ENCODE measurements around the gene ATP6V0E2. TPM values are rescaled to one million over a fixed set of nuclear protein-coding genes. Genes with fewer than 3 reads are reported as not detected.
A peak's percentile ranks its signal among the peaks of the same experiment; 100 is the strongest.

ATP6V0E2 gene
- total and polyA plus RNA-seq, 3 donors from 2014 or later: 14.0 to 37.1 (median 30.3) TPM

DNA sequence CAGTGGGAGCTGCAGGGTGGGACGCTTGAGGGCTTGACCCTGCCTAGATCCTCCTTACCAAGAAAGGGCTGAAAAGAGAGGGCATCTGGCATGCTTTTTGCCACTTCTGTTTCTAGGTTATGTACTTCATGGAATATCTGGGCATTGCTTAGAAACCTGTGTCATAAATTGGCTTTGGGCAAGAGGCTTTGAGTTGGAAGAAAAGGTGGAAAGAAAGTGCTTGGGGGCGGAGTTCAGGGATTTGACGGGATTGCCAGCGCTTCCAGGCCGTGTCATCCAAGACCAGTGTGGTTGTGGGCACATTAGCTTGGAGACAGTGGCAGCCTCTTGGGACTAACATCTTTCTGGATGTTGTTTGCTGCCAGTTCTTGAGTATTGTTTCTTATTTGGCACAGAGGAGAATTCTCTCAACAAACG is 34.8 kb upstream of the ATP6V0E2 start:
- Histone ChIP-seq H3K4me1 (no peaks in the 10 kb centered on the region), H3K9me3 (no peaks in the 10 kb centered on the region), H3K27me3 (no peaks in the 10 kb centered on the region), H3K4me3 (peak overlapping the region; percentile 87 to 97), H3K36me3 (ENCODE audit: low read depth, missing control alignments) (no peaks in the 10 kb centered on the region), H3K27ac (peak overlapping the region; percentile 77 to 93)
- peak; percentile 34 for DNase-seq
- intact Hi-C loops (cut with DNase I; ENCODE audit: low total_unique reads): no loop called here
- WGBS, 2 donors: 7 to 13% methylated on average over 6 of the region's 6 CpGs
- no peak for TF ChIP-seq POLR2A (IDR thresholded peaks at IDR 0.05)
- TF ChIP-seq, protein P1, sequence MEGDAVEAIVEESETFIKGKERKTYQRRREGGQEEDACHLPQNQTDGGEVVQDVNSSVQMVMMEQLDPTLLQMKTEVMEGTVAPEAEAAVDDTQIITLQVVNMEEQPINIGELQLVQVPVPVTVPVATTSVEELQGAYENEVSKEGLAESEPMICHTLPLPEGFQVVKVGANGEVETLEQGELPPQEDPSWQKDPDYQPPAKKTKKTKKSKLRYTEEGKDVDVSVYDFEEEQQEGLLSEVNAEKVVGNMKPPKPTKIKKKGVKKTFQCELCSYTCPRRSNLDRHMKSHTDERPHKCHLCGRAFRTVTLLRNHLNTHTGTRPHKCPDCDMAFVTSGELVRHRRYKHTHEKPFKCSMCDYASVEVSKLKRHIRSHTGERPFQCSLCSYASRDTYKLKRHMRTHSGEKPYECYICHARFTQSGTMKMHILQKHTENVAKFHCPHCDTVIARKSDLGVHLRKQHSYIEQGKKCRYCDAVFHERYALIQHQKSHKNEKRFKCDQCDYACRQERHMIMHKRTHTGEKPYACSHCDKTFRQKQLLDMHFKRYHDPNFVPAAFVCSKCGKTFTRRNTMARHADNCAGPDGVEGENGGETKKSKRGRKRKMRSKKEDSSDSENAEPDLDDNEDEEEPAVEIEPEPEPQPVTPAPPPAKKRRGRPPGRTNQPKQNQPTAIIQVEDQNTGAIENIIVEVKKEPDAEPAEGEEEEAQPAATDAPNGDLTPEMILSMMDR (IDR thresholded peaks at IDR 0.05): no peak

DNA sequence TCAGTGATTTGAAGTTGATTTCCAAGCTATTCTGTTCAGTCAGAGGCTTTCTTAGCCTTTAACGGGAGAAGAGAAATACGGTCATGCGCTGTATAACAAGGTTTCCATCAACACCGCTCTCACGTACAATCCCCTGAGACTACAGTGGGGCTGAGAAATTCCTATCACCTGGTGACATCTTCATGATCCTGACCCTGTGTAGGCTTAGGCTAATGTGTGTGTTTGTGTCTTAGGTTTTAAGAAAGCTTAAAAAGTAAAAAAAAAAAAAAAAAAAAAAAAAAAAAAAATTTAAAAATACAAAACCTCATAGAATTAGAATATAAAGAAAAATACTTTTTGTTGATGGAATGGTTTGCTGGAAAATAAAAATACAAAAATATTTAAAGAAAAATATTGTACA is 33.8 kb upstream of the ATP6V0E2 start:
- Histone ChIP-seq H3K27me3 (no peaks in the 10 kb centered on the region), H3K27ac (no peak overlapping the region), H3K36me3 (ENCODE audit: low read depth, missing control alignments) (no peaks in the 10 kb centered on the region), H3K9me3 (no peaks in the 10 kb centered on the region), H3K4me3 (no peak overlapping the region), H3K4me1 (no peaks in the 10 kb centered on the region)
- intact Hi-C loops (cut with DNase I; ENCODE audit: low total_unique reads): no loop called here
- WGBS, 2 donors: 70 to 77% methylated on average over 5 of the region's 5 CpGs
- TF ChIP-seq, protein P1 (IDR thresholded peaks at IDR 0.05): no peak
- TF ChIP-seq POLR2A (IDR thresholded peaks at IDR 0.05): no peak
- no peak for DNase-seq

DNA sequence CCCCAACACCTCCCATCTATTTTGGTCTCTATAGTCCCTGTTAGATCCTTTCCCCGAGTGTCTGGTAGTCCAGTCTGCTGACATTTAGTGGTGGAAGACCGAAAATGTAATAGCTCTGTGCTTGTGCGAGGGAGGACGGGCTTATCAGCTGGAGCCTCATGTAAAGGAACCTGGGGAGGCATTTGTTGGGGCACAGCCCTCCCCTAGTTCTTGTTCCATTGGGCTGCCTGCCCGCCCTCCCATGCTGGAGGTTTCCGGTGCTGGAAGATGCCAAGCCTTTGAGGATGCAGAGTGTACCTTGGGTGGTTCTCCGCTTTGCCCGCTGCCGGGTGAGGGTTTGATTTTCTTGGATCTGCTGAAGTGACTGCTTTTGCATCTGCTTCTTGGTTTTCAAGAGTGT is 30.2 kb upstream of the ATP6V0E2 start:
- intact Hi-C loops (cut with DNase I; ENCODE audit: low total_unique reads): no loop called here
- H3K9me3 ChIP-seq: no peaks in the 10 kb centered on the region
- no peak overlapping the region for H3K27ac ChIP-seq
- H3K4me3 ChIP-seq: no peak overlapping the region
- 85 to 88% methylated on average over 9 of the region's 9 CpGs for WGBS, 2 donors
- H3K27me3 ChIP-seq: no peaks in the 10 kb centered on the region
- no peaks in the 10 kb centered on the region for H3K4me1 ChIP-seq
- no peak for DNase-seq
- H3K36me3 ChIP-seq (ENCODE audit: low read depth, missing control alignments): no peaks in the 10 kb centered on the region
- no peak for TF ChIP-seq POLR2A (IDR thresholded peaks at IDR 0.05)
- TF ChIP-seq, protein P1 (IDR thresholded peaks at IDR 0.05): no peak

DNA sequence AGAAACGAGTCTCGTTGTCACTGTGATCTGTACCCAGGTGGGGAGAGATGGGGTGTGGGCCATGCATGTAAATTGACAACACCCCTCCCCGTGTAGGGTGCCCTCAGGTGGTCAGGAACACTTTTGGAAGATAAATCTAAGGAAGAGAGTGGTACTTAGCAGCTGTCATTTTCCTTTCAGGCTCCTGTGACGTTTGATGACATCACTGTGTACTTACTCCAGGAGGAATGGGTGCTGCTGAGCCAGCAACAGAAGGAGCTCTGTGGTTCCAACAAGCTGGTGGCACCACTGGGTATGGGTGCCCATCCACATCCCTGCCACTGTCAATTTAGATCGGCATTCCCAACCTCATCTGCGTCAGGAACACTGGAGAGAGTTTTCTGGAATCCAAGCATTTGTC is 29.3 kb upstream of the ATP6V0E2 start:
- H3K4me1 ChIP-seq: no peaks in the 10 kb centered on the region
- TF ChIP-seq, protein P1 (IDR thresholded peaks at IDR 0.05): no peak
- no peak for TF ChIP-seq POLR2A (IDR thresholded peaks at IDR 0.05)
- H3K9me3 ChIP-seq: no peaks in the 10 kb centered on the region
- DNase-seq: no peak
- H3K36me3 ChIP-seq (ENCODE audit: low read depth, missing control alignments): no peaks in the 10 kb centered on the region
- no peak overlapping the region for H3K27ac ChIP-seq
- intact Hi-C loops (cut with DNase I; ENCODE audit: low total_unique reads): no loop called here
- no peak overlapping the region for H3K4me3 ChIP-seq
- H3K27me3 ChIP-seq: no peaks in the 10 kb centered on the region
- WGBS, 2 donors: 64 to 84% methylated on average over 5 to 6 of the region's 6 CpGs

DNA sequence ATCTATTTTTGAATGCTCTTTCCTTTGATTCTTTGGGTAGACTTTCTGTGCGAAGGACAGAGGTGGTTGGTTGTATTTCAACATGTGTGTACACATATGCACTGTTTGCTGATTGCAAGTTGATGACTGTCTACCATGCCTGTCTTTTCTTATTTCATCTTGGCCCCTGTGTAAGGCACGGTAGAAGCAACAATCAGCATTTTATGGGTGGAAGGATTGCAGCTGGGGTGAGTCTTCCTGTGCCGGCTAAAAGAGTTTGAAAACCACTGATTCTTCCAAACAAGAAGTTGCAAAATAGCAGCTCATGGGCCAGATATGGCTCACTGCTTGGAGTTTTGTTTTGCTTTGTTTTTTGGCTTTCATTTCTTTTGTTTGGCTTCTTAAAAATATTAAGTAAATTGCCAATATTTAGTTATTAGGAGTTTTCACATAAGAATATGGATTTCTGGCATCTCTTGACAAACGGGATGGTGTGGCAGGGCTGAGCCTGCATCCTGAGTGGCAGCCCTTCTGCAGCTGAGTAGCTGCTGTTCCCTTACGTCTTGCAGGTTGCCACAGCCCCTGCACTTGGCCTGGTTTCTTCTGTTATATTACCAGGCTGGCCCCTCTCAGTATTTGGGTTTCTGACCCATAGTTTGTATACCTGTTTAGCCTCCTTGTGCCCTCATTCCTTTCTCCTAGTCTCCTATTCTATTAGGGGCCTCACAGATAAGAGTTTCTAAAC is 28.4 kb upstream of the ATP6V0E2 start:
- whole genome bisulfite sequencing, 2 donors: 83 to 86% methylated on average over 5 of the region's 5 CpGs
- H3K27ac ChIP-seq: no peak overlapping the region
- no peaks in the 10 kb centered on the region for H3K27me3 ChIP-seq
- H3K36me3 ChIP-seq (ENCODE audit: low read depth, missing control alignments): no peaks in the 10 kb centered on the region
- intact Hi-C loops (cut with DNase I; ENCODE audit: low total_unique reads): no loop called here
- no peaks in the 10 kb centered on the region for H3K9me3 ChIP-seq
- H3K4me1 ChIP-seq: no peaks in the 10 kb centered on the region
- TF ChIP-seq, protein P1 (IDR thresholded peaks at IDR 0.05): no peak
- TF ChIP-seq POLR2A (IDR thresholded peaks at IDR 0.05): no peak
- H3K4me3 ChIP-seq: no peak overlapping the region
- DNase-seq: no peak
